K562 (cell line): ENCODE measurements around the gene CDK11A. TPM values are rescaled to one million over a fixed set of nuclear protein-coding genes. Genes with fewer than 3 reads are reported as not detected.

Experiments
- ATAC-seq: fragments of 200-7000 bp; cut with Tn5 transposase; 3 replicates; pipeline ENCODE4 v1.9.1; 2020; ENCODE audit warnings: moderate library complexity
- BruUV-seq: library from RNA; stranded (reverse); fragments of 400-500 nt; replicated peaks from 2 replicates; lab custom pipeline; 2021; lab: Mats Ljungman, UMichigan
- CTCF ChIA-PET: fragments of 300-600 bp; formaldehyde crosslinking; extraction: SDS; loops from one replicate; lab custom pipeline; 2021; ENCODE audit warnings: low intra/inter-chr PET ratio; lab: Yijun Ruan, JAX
- POLR2A ChIA-PET: fragments of 300-600, 350-650 bp; sonication (Branson Sonifier 250); formaldehyde crosslinking; extraction: SDS; loops from one replicate; lab custom pipeline; 2021; ENCODE audit warnings: antibody characterized with exemption, inconsistent platforms; lab: Yijun Ruan, JAX
- DNase-seq, 4 experiments: peaks; one replicate each; pipeline versions ENCODE4 v3.0.0 to v3.0.0-alpha.2; 2011 to 2018; ENCODE audit warnings: low spot score in 3 of 4, mixed read lengths in 3 of 4; ENCODE audit errors: extremely low read depth in 1 of 4
- FAIRE-seq: peaks from 2 replicates; lab custom pipeline; 2011; peaks lifted over from hg19 to GRCh38; lab: Jason Lieb, UNC
- H2AFZ ChIP-seq: 2 replicates; pipeline ENCODE4 v1.6.0; 2011; ENCODE audit warnings: low read depth, low read length, control low read depth, inconsistent platforms
- H3K27ac ChIP-seq: fragments of 200-600 bp; 3 replicates; pipeline ENCODE4 v1.8.0; 2011; ENCODE audit warnings: low read depth, mild to moderate bottlenecking, control low read depth, inconsistent platforms, low read length, moderate library complexity, mixed read lengths; ENCODE audit errors: extremely low read depth
- H3K27me3 ChIP-seq, 2 experiments: fragments of 300-600 bp in 1 of 2; 2 replicates in 1 of 2; 3 replicates in 1 of 2; pipeline versions ENCODE4 v1.6.0 to v1.8.0; 2011; ENCODE audit warnings: inconsistent platforms in 2 of 2, low read length in 2 of 2, mild to moderate bottlenecking in 1 of 2, mixed read lengths in 1 of 2, moderate library complexity in 1 of 2; ENCODE audit not compliant: control insufficient read depth in 2 of 2, insufficient read depth in 2 of 2
- H3K36me3 ChIP-seq: fragments of 300-600 bp; 3 replicates; pipeline ENCODE4 v1.8.0; 2011; ENCODE audit warnings: mild to moderate bottlenecking, low read length, inconsistent platforms; ENCODE audit not compliant: control insufficient read depth, insufficient read depth
- H3K4me1 ChIP-seq, 2 experiments: fragments of 200-600 bp in 1 of 2; replicated peaks in 1 of 2; 2 replicates in 1 of 2; 3 replicates in 1 of 2; pipeline versions ENCODE4 v1.5.1 to v1.8.0; 2011; ENCODE audit warnings: inconsistent platforms in 2 of 2, low read length in 2 of 2, mild to moderate bottlenecking in 1 of 2, mixed read lengths in 1 of 2, moderate library complexity in 1 of 2; ENCODE audit not compliant: control insufficient read depth in 2 of 2, insufficient read depth in 2 of 2
- H3K4me2 ChIP-seq: 2 replicates; pipeline ENCODE4 v1.6.1; 2011; ENCODE audit warnings: low read length, control low read depth, inconsistent platforms, mixed read lengths; ENCODE audit not compliant: insufficient read depth
- H3K4me3 ChIP-seq: fragments of 200-600 bp; sonication (generic), shearing (Covaris generic); 2 replicates; pipeline ENCODE4 v1.5.1; 2016; ENCODE audit warnings: control low read depth, inconsistent platforms
- H3K79me2 ChIP-seq: fragments of 200-600 bp; 3 replicates; pipeline ENCODE4 v1.8.0; 2011; ENCODE audit warnings: low read length, inconsistent platforms; ENCODE audit not compliant: control insufficient read depth, insufficient read depth
- H3K9ac ChIP-seq, 2 experiments: 2 replicates each; pipeline versions ENCODE4 v1.6.0 to v1.6.1; 2011; ENCODE audit warnings: low read depth in 2 of 2, low read length in 2 of 2, control low read depth in 1 of 2, inconsistent platforms in 1 of 2, mild to moderate bottlenecking in 1 of 2, mixed read lengths in 1 of 2; ENCODE audit not compliant: insufficient read depth in 1 of 2
- H3K9me1 ChIP-seq: one replicate; pipeline ENCODE4 v1.6.0; 2011; ENCODE audit warnings: inconsistent platforms, mild to moderate bottlenecking, low read length, moderate library complexity; ENCODE audit not compliant: control insufficient read depth, insufficient read depth
- H3K9me3 ChIP-seq: replicated peaks from 2 replicates; pipeline ENCODE4 v1.5.1; 2011; ENCODE audit warnings: low read depth, low read length, inconsistent platforms; ENCODE audit not compliant: control insufficient read depth, insufficient read depth
- H4K20me1 ChIP-seq: replicated peaks from 2 replicates; pipeline ENCODE4 v1.6.1; 2011; ENCODE audit warnings: low read length, inconsistent platforms, mixed read lengths; ENCODE audit not compliant: control insufficient read depth, insufficient read depth
- CTBP1 ChIP-seq: fragments of 450-650 bp; IDR thresholded peaks from 2 replicates; pipeline ENCODE4 v1.6.1; 2016; ENCODE audit warnings: borderline replicate concordance
- EGR1 ChIP-seq: fragments of 450-650 bp; conservative IDR thresholded peaks from 2 replicates; pipeline ENCODE4 v1.6.1; 2017; ENCODE audit warnings: mild to moderate bottlenecking
- KAT8 ChIP-seq: fragments of 450-650 bp; IDR thresholded peaks from 2 replicates; pipeline ENCODE4 v1.6.1; 2016; ENCODE audit warnings: low read depth, mild to moderate bottlenecking
- MYBL2 ChIP-seq, 2 experiments: fragments of 450-650 bp in 1 of 2; sonication (generic) in 1 of 2; formaldehyde crosslinking in 1 of 2; IDR thresholded peaks; 2 replicates each; pipeline versions ENCODE4 v1.6.1 to v1.8.1; 2017 to 2022; ENCODE audit warnings: borderline replicate concordance in 1 of 2, inconsistent platforms in 1 of 2, low read depth in 1 of 2, mild to moderate bottlenecking in 1 of 2, missing genetic modification reagents in 1 of 2, moderate library complexity in 1 of 2
- WGBS: fragments of 100-300 bp; shearing (Covaris generic); methylation state at CpG from one replicate; pipeline ENCODE4 v1.1.6; 2016; ENCODE audit warnings: low coverage, mixed read lengths; ENCODE audit not compliant: insufficient coverage; ENCODE audit errors: missing lambda C conversion rate; 5-methylcytosine and 5-hydroxymethylcytosine counted together
- in situ Hi-C: fragments of 300-500 bp; cut with MboI; formaldehyde crosslinking; loops from 4 replicates; pipeline ENCODE4 v1.15.0; 2018; ENCODE audit warnings: inconsistent platforms, mixed read lengths
- intact Hi-C: fragments of 100-400 bp; cut with micrococcal nuclease; formaldehyde crosslinking; loops from 2 replicates; pipeline ENCODE4 v1.14.2; 2022
- polyA plus RNA-seq, 8 experiments: library from polyadenylated mRNA; depleted of rRNA in 4 of 8; stranded (reverse) in 5 of 8; unstranded in 3 of 8; fragments of >200 nt; fragmentation: Nextera tagmentation in 2 of 8; fragmentation: Illumina TruSeq in 1 of 8; extraction: Ambion mirVana in 2 of 8; extraction: Trizol in 1 of 8; gene quantifications; 2 replicates each; pipeline versions ENCODE4 v1.2.1 to v1.2.3, GENCODE V29; 2011 to 2014; ENCODE audit warnings: inconsistent platforms in 1 of 8, missing spikeins in 1 of 8
- total RNA-seq, 7 experiments: library from RNA; depleted of rRNA in 6 of 7; stranded (reverse); fragments of >200 nt in 6 of 7; fragmentation: Illumina TruSeq in 2 of 7; extraction: Trizol in 2 of 7; gene quantifications; 2 replicates each; pipeline versions ENCODE4 v1.2.1 to v1.2.3, GENCODE V29; 2011 to 2021; ENCODE audit warnings: low replicate concordance in 1 of 7

The CDK11A gene
- total and polyA plus RNA-seq, 9 of the 15 experiments (the other 6 are each of a cell fraction or from before 2014, with no cell fraction given): 4.5 to 71.0 (median 43.9) TPM

GRCh38 chr1:1760345-1760650, 36.1 kb upstream of the CDK11A start:
- H3K4me3 ChIP-seq: no peak overlapping the region
- no peak overlapping the region for H3K27ac ChIP-seq
- no peak overlapping the region for H2AFZ ChIP-seq
- H3K4me1 ChIP-seq: peaks cover 16 to 56% of the 10 kb centered on the region in 2 experiments
- in situ Hi-C loops: no loop called here
- peak overlapping the region in 1 of 2 experiments; percentile 86; a peak in 2 of 4 replicates for H3K9ac ChIP-seq
- peaks cover 96% of the 10 kb centered on the region for H3K36me3 ChIP-seq
- 92% methylated on average over 15 of the region's 20 CpGs for WGBS
- H4K20me1 ChIP-seq: 0 out of 2 replicates have a peak, but pooled peaks cover 5% of the 10 kb centered on the region
- H3K4me2 ChIP-seq: no peak overlapping the region
- no TSS peak for BruUV-seq
- no peaks in the 10 kb centered on the region for H3K9me3 ChIP-seq
- ChIA-PET POLR2A (interaction anchor here (0.6 to 1.7 kb wide), 3 partner anchors 11 to 390 kb away, joined by 3 to 6 read pairs (median 3); no protein-coding TSS in a partner anchor), CTCF (no interaction called here)
- peaks cover 9% of the 10 kb centered on the region for H3K9me1 ChIP-seq
- FAIRE-seq: no peak
- peak in 1 of 4 experiments; percentile 15 for DNase-seq
- no peak for TF ChIP-seq MYBL2 (IDR thresholded peaks at IDR 0.05; ENCODE audit: low read depth)
- no peak for TF ChIP-seq MYBL2 (CRISPR knock-in tag; IDR thresholded peaks at IDR 0.05; ENCODE audit: borderline replicate concordance)
- no peak for TF ChIP-seq KAT8
- no peak for TF ChIP-seq CTBP1
- 0 out of 2 replicates have a peak, but pooled peaks have one; percentile 21 for TF ChIP-seq EGR1
- no peak for ATAC-seq
- peaks cover 64% of the 10 kb centered on the region for H3K79me2 ChIP-seq
- intact Hi-C loops: no loop called here
- no peaks in the 10 kb centered on the region for H3K27me3 ChIP-seq
